HG03175 (cell line): ENCODE measurements around the gene AOPEP.

Experiments
- ATAC-seq: cut with Tn5 transposase; IDR thresholded peaks from one replicate; pipeline ENCODE4 v1.9.1; 2021; ENCODE audit warnings: mild to moderate bottlenecking, moderate library complexity; ENCODE audit not compliant: unreplicated experiment

Gene AOPEP

DNA sequence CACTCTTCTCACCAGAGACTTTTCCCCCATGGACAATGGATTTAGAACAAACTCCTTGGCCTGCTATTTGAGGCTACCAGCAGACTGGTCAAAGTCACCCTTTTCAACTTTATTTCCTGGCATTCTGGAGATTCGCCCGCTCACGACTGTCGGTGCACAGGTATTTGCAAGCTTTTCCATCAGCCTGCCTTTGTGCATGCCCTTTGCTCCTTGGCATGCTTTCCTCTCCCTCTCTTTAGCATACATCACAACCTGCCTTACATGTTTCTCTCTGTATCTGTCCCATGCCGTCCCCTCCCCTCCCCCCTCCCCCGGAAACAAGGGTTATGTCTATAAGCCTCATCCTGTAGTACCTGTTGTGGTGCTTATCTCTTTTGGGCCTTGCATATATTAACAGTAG, 257.1 kb downstream of the AOPEP start:
- ATAC-seq: no peak

GRCh38 chr9:94984891-94985476, 258.5 kb downstream of the AOPEP start:
- ATAC-seq: no peak

GRCh38 chr9:94985649-94986048, 259.1 kb downstream of the AOPEP start:
- no peak for ATAC-seq

DNA sequence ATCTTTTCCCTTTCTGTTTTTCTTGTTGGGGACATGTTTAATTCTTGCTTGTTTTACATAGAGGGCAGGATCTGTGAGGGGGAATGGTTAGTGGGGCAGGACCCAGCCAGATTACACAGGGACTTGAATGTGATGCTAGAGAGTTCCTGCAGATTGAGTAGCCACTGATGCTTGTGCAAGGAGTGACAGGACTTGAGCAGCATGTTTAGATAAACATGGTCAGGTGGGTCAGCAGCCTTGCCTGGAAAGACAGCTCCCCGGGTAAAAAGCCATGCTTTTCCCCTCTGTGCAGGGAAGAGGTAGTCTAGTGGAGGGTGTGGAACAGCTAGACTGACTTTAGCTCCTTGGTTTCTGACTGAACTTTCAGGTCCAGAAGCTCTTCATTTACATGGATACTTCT, 261.2 kb downstream of the AOPEP start:
- no peak for ATAC-seq

GRCh38 chr9:94990897-94991561, 264.5 kb downstream of the AOPEP start:
- no peak for ATAC-seq

DNA sequence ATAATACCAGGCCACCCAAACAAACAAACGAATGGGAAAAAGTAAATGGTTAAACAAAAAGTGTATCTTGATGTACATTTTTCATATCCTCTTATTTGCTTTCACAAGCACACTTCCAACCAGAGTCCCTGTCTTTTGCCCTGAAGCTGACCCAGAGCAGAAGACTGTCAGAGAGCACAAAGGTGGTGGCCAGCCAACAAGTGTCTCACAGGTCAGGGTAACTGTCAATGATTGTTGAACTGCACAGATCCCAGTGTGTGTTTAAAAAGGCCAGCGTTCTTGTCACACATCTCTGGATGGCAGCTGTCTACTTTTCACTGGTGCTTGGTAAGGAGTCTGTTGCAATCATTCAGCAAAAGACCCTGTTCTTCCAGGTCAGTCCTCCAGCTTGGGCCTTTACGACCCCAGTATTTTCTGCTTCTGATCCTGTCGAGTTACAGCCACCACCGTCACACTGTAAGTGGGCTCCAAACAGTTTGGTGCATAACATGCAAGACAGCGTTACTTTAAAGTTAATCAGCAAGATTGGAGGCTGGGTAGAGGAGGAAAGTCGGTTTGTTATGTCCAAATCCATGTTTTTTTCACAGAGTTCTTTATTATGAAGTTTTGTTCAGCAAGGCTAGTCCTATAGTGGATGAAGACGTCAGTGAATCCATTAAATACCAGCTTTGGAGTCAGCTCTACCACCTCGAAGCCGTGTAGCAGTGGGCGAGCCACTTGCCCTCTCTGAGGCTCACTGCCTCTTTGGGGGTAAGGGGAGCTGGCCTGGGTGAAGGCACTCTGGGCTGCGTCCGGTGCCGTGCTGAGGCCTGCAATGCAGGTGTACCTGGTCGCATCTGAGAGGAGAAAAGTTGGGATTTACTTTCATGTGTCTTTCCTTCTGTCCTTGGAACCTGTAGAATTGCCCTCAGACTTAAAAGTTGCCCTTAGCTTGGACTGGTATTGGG, 265.7 kb downstream of the AOPEP start:
- no peak for ATAC-seq

- no peak for ATAC-seq
Observed at GRCh38 chr9:94993160-94993820, 266.8 kb downstream of the AOPEP start.

DNA sequence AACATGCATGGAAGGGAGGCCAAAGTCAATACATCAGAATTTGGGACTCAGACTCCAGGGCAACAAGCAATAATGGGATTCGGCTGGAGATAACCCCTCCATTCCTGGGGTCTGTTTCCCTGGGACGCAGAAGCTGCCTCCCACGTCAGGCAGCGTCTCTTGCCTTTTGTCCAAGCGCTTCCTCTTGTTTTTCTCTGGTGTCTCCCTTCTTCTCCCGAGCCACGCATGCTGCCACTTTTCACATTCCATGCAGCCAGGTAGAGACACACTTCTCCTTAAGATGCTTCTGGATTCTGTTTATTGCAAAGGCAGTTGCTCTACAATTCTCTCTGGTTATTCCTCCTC, 267.3 kb downstream of the AOPEP start:
- ATAC-seq: no peak

GRCh38 chr9:94995048-94995693, 268.7 kb downstream of the AOPEP start:
- no peak for ATAC-seq

- no peak for ATAC-seq
Observed at GRCh38 chr9:94996641-94997040, 270.1 kb downstream of the AOPEP start.

DNA sequence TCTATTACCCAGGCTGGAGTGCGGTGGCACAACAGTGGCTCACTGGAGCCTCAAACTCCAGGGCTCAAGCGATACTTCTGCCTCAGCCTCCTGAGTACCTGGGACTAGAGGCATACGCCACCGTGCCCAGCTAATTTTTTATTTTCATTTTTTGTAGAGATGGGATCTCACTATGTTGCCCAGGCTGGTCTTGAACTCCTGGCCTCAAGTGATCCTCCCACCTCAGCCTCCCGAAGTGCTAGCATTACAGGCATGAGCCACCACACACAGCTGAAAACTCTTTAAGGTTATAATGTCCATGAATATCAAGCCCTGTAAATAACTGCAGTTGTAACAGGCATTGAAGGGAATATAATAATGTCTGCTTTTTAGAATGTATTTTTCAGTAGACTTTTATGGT, 271.2 kb downstream of the AOPEP start:
- no peak for ATAC-seq

DNA sequence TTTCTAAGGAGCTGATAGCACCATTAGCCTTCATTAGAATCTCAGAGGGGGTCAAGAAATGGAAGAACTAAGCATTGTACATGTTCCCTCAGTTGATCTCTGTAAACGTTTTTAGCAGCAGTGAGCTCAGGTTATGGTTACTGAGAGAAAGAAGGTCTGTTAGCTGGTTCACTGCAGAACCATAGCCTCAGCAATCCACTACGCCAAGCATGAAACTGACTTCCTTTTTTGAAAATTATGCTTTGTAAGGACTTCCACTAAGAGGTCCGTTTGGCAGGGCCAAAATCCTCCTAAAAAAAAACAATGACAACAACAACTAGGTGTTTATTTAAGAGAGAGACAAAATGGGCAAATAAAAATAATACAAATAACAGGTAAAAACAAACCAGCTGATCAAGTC, 273.3 kb downstream of the AOPEP start:
- no peak for ATAC-seq

- no peak for ATAC-seq
Observed at GRCh38 chr9:95000821-95001220, 274.3 kb downstream of the AOPEP start.

GRCh38 chr9:95001720-95002119, 275.2 kb downstream of the AOPEP start:
- no peak for ATAC-seq

GRCh38 chr9:95003689-95004410, 277.4 kb downstream of the AOPEP start:
- ATAC-seq: no peak

DNA sequence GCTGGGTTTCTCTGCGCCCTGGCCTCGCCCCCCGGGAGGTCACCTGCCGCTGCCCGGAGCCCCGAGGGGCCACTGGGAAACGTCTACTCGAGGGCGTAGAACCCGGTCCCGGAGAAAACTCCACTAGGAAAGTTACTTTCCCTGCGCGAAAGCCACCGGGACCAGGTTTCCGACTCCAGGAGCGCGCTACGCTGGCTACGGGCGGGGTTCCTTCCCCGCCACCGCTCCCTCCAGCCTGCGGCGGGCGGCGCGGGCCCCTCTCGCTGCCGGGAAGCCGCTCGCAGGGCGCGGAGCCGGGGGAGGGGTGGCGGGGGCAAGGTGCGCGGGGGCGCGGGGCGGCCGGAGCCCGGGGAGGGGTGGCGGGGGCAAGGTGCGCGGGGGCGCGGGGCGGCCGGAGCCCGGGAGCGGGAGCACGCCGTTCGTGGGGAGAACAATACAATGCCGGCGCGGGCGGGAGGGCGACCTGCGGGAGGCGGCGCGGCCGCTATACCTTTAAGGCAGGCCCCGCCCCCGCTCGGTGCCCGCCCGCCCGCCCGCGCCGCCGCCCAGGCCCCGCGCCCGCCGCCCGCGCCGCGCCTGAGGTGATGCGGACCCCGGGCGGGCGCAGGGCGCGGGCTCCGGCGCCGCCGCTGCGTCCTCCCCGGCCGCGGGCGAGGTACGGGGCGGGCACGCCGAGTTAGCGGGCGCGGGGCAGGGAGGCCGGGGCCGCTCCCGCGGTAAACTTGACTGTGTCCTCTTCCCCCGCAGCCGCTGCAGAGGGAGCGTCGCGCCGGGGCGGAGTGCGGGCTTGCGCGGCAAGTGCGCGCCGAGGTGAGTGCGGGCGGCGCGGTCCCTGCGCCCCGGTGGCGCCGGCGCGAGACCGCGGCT, 278.1 kb downstream of the AOPEP start:
- ATAC-seq: peak; percentile 63

DNA sequence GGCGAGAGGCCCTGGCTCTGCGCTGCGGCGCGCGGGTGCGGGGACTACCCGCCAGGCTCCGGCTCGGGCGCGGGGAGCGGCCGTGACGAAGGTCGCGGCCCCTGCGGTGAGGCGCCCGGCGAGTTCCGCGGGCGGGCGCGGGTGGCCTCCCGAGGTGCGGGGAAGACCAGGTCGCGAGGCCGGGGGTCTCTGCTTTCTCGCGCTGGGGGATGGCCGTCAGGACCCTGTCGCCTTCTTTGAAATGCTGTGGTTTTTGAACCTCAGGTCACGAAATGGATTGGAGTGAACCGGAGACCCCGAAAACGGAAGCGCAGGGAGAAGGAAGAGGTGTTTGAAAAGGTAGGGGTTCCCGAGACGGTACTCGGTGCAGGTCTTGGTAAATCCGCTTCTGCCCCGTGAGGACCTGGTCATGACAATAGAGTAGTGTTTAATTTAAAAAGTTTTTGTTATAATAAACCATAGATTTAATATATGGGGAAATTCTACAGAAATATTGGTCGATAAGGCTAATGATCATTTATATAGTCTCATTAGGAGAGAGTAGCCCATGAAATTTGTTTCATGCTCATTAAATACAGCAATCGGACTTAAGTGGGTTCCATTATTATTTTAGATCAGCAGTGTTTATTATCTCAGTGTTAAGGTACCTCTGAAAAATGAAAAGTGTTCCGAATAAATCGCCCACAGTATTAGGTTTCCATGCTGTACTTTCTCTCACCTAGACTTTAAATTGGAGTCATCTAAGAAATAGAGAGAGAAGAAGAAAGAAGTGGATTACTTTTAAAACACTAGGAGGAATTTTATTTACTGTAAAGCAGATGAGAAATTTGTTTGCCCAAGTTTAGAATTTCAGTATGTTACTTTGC, 279.0 kb downstream of the AOPEP start:
- ATAC-seq: no peak

GRCh38 chr9:95007226-95007869, 280.8 kb downstream of the AOPEP start:
- no peak for ATAC-seq
